ENCODE results near the gene TACR2.

- TF ChIP-seq TARDBP (IDR thresholded peaks at IDR 0.05) (no peak), CTBP1 (IDR thresholded peaks at IDR 0.05; ENCODE audit: borderline replicate concordance) (no peak), ZNF384 (IDR thresholded peaks at IDR 0.05) (no peak), SP1 (IDR thresholded peaks at IDR 0.05) (no peak), NFRKB (IDR thresholded peaks at IDR 0.05) (no peak), HDGF (IDR thresholded peaks at IDR 0.05; ENCODE audit: borderline replicate concordance) (no peak), BHLHE40 (IDR thresholded peaks at IDR 0.05; ENCODE audit: borderline replicate concordance) (no peak), PKNOX1 (IDR thresholded peaks at IDR 0.05) (no peak), SUZ12 (IDR thresholded peaks at IDR 0.05) (no peak), FOXK2 (IDR thresholded peaks at IDR 0.05) (no peak)
These were observed 38.5 kb upstream of the TACR2 start for GRCh38 chr10:69455006-69455763.
